Measurements from ENCODE around the gene HOXB3.
A peak's percentile ranks its signal among the peaks of the same experiment; 100 is the strongest.

The HOXB3 gene

GRCh38 chr17:48612456-48612853 lies 22.4 kb upstream of the HOXB3 start:
- DNase-seq (ENCODE audit: low read depth): no peak

- DNase-seq (ENCODE audit: low read depth): no peak
Observed at GRCh38 chr17:48611681-48612455, 21.8 kb upstream of the HOXB3 start.

GRCh38 chr17:48611213-48611612 lies 21.2 kb upstream of the HOXB3 start:
- no peak for DNase-seq (ENCODE audit: low read depth)

- peak; percentile 58 for DNase-seq (ENCODE audit: low read depth)
Observed at GRCh38 chr17:48610282-48611211, 20.5 kb upstream of the HOXB3 start, which contains the start of gene HOXB7. TSS of gene HOXB7 (minus strand) at chr17:48611017. CDS start at chr17:48610918, 99 bp downstream.

GRCh38 chr17:48609759-48610281 lies 19.8 kb upstream of the HOXB3 start:
- no peak for DNase-seq (ENCODE audit: low read depth)

- no peak for DNase-seq (ENCODE audit: low read depth)
Observed at GRCh38 chr17:48609033-48609432, 19.0 kb upstream of the HOXB3 start.

- no peak for DNase-seq (ENCODE audit: low read depth)
Observed at GRCh38 chr17:48608494-48608834, 18.4 kb upstream of the HOXB3 start.

GRCh38 chr17:48606892-48607614 lies 17.0 kb upstream of the HOXB3 start:
- no peak for DNase-seq (ENCODE audit: low read depth)

GRCh38 chr17:48605991-48606891 lies 16.2 kb upstream of the HOXB3 start:
- no peak for DNase-seq (ENCODE audit: low read depth)

- DNase-seq (ENCODE audit: low read depth): no peak
Observed at GRCh38 chr17:48605409-48605919, 15.4 kb upstream of the HOXB3 start.

GRCh38 chr17:48604770-48605329 lies 14.8 kb upstream of the HOXB3 start, which contains the start of gene HOXB6:
TSS of gene HOXB6 (minus strand) at chr17:48604986. CDS start at chr17:48598150, 6,836 bp downstream.
- no peak for DNase-seq (ENCODE audit: low read depth)

- DNase-seq (ENCODE audit: low read depth): no peak
Observed at GRCh38 chr17:48603959-48604769, 14.1 kb upstream of the HOXB3 start.

GRCh38 chr17:48601539-48602425 lies 11.7 kb upstream of the HOXB3 start:
- DNase-seq (ENCODE audit: low read depth): no peak

GRCh38 chr17:48601207-48601538 lies 11.1 kb upstream of the HOXB3 start:
- no peak for DNase-seq (ENCODE audit: low read depth)

- no peak for DNase-seq (ENCODE audit: low read depth)
Observed at GRCh38 chr17:48600244-48601098, 10.4 kb upstream of the HOXB3 start.

GRCh38 chr17:48599354-48599753 lies 9.3 kb upstream of the HOXB3 start:
- DNase-seq (ENCODE audit: low read depth): no peak

- DNase-seq (ENCODE audit: low read depth): no peak
Observed at GRCh38 chr17:48598736-48599135, 8.7 kb upstream of the HOXB3 start.
